Myocyte (in vitro differentiated cells): Measurements from ENCODE around the gene ADGRG7. TPM values are rescaled to one million over a fixed set of nuclear protein-coding genes. Genes with fewer than 3 reads are reported as not detected.

Source experiments
- DNase-seq: peaks from one replicate; pipeline ENCODE4 v3.0.0-alpha.2; 2012; ENCODE audit warnings: low read depth
- total RNA-seq: library from RNA; depleted of rRNA; stranded (reverse); fragments of >200 nt; gene quantifications from 2 replicates; pipeline ENCODE4 v1.2.3, GENCODE V29; 2014

Gene ADGRG7
- total RNA-seq, 1 donor from 2014 or later = not detected

DNA sequence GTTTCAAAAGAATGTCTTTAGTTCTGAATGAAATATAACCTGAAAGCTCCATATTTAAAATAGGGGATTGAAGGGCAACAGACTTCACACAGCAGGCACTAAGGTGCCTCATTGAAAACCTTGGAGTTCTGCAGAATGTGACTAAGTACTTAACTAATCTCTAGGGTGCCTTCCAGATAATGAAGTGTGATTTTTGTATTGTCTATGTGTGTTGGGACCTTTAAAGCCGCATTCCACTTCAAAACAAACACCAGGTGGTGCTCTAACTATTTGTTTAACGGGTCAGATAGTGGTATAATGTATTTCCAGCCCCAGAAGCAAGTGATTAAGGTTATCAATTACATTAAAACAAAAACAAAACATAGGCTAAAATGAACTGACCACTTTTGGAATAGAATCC, 127.9 kb downstream of the ADGRG7 start:
- peak; percentile 41 for DNase-seq

DNA sequence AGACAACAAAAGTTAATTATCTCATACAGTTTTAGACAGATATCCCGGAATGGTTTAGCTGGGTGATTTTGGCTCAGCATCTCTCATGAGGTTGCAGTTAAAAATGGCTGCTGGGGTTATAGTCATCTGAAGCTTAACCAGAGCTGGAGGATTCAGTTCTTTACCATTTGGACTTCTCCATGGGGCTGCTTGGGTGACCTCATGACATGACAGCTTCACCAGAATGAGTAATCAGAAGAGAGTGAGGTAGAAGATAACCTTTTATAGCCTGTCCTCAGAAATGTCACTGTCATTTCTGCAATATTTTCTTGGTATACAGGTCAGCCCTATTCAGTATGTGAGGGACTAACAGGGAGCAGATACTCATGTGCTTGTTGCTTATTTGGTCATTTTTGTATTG, 130.8 kb downstream of the ADGRG7 start:
- peak; percentile 40 for DNase-seq

DNA sequence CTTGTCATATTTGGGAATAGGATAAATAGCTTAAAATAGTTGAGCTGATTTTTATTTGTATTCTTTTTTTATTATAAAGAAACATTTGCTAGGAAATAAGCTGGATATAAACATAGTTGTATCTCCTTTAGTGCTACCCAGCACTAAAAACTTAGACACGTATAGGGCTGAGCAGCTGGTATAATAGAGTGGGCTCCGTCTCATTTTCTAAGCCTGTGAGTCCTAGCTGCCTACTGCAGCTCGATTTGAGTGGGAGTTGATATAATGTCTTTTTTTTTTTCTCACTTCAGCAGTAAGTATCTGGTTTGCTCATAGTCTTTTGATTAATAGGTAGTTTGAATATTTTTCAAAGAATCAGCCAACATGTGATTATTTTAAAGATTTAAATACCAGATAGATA, 134.1 kb downstream of the ADGRG7 start:
- DNase-seq = no peak

DNA sequence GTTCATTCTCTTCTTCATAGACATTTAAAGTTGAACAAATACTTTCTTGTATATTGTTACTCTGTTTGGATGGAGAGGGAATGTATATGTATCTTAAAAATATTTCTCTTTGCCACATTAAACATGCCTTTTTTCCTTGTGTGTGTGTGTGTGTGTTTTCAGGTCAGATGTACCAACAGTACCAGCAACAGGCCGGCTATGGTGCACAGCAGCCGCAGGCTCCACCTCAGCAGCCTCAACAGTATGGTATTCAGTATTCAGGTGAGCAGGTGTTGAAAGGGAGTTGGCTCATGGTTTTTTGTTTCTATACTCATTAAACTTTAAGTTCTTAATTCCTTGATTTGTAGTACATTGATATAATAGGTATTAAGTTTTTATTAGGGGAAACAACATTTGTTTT, 135.3 kb downstream of the ADGRG7 start:
- no peak for DNase-seq

Other genes with a start within 250 kb of the ADGRG7 start
- gene TOMM70, start 208.5 kb upstream of the ADGRG7 start, total RNA-seq = 102 and 107 TPM in 2 replicates
- gene LNP1, start 208.1 kb upstream of the ADGRG7 start, total RNA-seq = 8.3 and 8.7 TPM in 2 replicates
- gene TMEM45A, start 117.0 kb upstream of the ADGRG7 start, total RNA-seq = 16.9 and 17.6 TPM in 2 replicates
- 118 and 127 TPM in 2 replicates for gene TFG, start 99.9 kb downstream of the ADGRG7 start, total RNA-seq